Measurements from ENCODE around the gene CUEDC1.
A peak's percentile ranks its signal among the peaks of the same experiment; 100 is the strongest.

Gene CUEDC1, protein sequence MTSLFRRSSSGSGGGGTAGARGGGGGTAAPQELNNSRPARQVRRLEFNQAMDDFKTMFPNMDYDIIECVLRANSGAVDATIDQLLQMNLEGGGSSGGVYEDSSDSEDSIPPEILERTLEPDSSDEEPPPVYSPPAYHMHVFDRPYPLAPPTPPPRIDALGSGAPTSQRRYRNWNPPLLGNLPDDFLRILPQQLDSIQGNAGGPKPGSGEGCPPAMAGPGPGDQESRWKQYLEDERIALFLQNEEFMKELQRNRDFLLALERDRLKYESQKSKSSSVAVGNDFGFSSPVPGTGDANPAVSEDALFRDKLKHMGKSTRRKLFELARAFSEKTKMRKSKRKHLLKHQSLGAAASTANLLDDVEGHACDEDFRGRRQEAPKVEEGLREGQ
- total RNA-seq = 0.13 to 1.6 (median 0.52) reads per million in 9 experiments

DNA sequence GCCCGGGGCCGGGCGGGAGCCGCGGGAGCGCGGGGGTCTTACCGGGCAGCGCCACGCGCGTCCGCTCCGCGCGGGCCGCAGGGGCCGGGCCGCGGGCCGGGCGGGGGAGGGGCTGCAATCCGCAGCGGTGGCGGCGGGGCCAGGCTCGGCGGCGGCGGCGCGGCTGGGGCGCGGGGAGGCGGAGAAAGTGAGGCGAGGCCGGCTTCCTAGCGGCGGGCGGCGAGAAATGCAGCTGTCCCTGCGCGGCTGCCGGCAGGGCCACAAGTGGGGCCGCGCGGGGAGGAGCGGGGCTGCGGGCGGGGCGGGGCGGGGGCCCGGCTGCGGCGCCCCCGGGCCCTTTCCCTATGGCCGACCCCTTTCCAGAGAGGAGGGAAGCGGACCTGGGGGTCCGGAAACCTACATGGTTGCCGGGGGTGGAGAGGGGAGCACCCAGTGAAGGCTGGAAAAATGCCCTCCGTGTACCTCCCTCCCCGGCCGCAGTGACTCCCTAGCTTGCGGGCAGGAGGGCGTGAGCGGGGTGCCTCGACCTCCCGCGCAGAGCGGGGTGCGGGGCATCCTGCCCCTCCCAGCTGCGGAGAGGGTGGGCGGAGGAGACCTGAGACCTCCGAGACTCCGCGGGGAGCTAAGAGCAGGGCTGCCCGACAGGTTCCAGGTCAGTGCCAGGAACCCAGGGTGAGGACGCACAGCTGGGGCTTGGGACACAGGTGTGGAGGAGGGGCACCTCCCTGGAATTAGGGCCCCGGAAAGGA lies at the start of gene CUEDC1:
Gene CUEDC1 (minus strand): TSS at position 230 of the 749 bp plus-strand sequence. CDS start 69,848 bp downstream, outside the sequence.
- ATAC-seq (replicated peaks) = peak; percentile 72
- peak within 1 kb of the TSS; percentile 80 to 86 for H3K4me3 Mint-ChIP-seq
- peaks cover 10% of the 10 kb centered on the region for H3K36me3 Mint-ChIP-seq (ENCODE audit: insufficient read depth)
- no peaks in the 10 kb centered on the region for H3K9me3 Mint-ChIP-seq
- H3K27me3 Mint-ChIP-seq = peaks cover 21 to 35% of the 10 kb centered on the region in 2 donors
- H3K27ac Mint-ChIP-seq = peak within 1 kb of the TSS; percentile 22 to 59
- H3K4me1 Mint-ChIP-seq (ENCODE audit: low read depth in 2 of 2) = peaks cover 27 to 30% of the 10 kb centered on the region in 2 donors
- DNase-seq = peak; percentile 51 to 59 (median 53)

DNA sequence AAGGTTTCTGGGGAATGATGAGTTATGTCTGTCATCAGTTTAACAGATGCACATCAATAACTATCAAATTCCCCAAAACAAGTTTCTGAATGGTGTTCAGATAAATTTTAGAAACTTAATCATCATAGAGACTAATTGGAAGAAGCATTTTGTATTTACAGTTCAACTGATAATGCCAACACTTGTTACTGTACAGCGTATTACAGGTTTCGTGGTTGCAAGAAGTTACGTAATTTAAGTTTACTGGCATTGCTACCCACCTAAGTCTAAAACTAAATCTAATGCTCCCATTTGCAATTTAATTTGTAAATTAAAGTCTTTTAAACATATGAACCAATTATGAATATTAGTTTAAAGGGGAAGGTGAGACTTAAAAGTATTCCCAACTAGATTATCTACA lies 48.8 kb upstream of the CUEDC1 start:
- Mint-ChIP-seq H3K4me3 (peak overlapping the region in 1 of 2 donors; percentile 41), H3K36me3 (ENCODE audit: insufficient read depth) (peaks cover 84% of the 10 kb centered on the region), H3K27ac (peak overlapping the region; percentile 35 to 98), H3K27me3 (no peaks in the 10 kb centered on the region), H3K9me3 (no peaks in the 10 kb centered on the region), H3K4me1 (ENCODE audit: low read depth in 2 of 2) (peaks cover 36 to 50% of the 10 kb centered on the region in 2 donors)
- no peak for ATAC-seq (replicated peaks)
- no peak for DNase-seq

DNA sequence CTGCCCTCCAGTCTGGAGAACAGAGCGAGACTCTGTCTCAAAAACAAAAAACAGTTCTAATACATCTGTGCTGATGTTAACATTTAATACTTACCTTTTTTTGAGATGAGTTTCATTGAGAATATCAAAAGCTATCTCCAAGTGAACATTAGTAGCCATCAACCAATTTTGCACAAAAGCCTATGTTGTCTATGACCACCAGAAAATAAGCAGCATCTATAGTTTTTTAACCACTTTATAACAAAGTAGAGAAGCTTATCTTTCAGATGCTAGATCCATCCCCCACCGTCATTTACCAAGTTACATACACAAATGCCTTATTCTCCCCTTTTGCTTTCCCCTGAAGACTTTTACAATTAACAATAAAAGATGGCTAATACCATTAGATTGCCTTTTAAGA lies 47.8 kb upstream of the CUEDC1 start:
- peaks cover 36 to 49% of the 10 kb centered on the region in 2 donors for H3K4me1 Mint-ChIP-seq (ENCODE audit: low read depth in 2 of 2)
- H3K4me3 Mint-ChIP-seq = no peak overlapping the region
- DNase-seq (no peak), ATAC-seq (replicated peaks) (no peak)
- peak overlapping the region in 1 of 2 donors; percentile 68 for H3K27ac Mint-ChIP-seq
- peaks cover 86% of the 10 kb centered on the region for H3K36me3 Mint-ChIP-seq (ENCODE audit: insufficient read depth)
- no peaks in the 10 kb centered on the region for H3K27me3 Mint-ChIP-seq
- no peaks in the 10 kb centered on the region for H3K9me3 Mint-ChIP-seq

DNA sequence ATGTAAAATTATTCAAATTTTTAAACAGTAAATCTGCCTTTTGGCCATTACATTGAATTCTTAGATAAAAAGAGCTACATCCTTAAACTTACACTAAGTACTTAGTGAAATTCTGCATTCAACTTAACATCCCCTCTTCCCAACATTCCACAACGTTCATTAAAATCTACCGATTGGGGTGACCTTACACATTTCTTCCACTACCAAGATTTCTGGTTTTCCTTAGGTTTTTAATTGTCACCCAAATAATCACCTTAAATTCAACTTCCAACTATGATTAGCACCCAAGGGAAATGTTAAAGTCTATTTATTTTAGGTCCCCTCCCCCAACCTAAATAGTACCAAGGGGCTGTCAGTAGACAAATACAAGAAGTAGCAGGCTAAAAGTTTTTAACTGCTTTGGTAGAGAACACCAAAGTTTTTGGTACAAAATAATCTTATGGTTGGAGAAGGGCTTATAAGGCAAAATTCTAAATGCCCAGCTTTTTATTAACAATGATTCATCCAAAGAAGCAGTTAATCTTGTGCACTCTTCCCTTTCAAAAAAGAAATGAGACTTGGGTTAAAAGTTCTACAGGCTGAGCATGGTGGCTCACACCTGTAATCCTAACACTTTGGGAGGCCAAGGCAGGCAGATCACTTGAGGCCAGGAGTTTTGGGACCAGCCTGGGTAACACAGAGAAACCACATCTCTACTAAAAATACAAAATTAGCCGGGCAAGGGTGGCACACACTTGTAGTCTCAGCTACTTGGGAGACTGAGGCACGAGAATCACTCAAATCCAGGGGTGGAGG lies 47.1 kb upstream of the CUEDC1 start:
- H3K36me3 Mint-ChIP-seq (ENCODE audit: insufficient read depth) = peaks cover 80% of the 10 kb centered on the region
- H3K4me3 Mint-ChIP-seq = no peak overlapping the region
- DNase-seq (no peak), ATAC-seq (replicated peaks) (no peak)
- peaks cover 32 to 44% of the 10 kb centered on the region in 2 donors for H3K4me1 Mint-ChIP-seq (ENCODE audit: low read depth in 2 of 2)
- H3K9me3 Mint-ChIP-seq = no peaks in the 10 kb centered on the region
- no peaks in the 10 kb centered on the region for H3K27me3 Mint-ChIP-seq
- peak overlapping the region; percentile 44 to 68 for H3K27ac Mint-ChIP-seq

DNA sequence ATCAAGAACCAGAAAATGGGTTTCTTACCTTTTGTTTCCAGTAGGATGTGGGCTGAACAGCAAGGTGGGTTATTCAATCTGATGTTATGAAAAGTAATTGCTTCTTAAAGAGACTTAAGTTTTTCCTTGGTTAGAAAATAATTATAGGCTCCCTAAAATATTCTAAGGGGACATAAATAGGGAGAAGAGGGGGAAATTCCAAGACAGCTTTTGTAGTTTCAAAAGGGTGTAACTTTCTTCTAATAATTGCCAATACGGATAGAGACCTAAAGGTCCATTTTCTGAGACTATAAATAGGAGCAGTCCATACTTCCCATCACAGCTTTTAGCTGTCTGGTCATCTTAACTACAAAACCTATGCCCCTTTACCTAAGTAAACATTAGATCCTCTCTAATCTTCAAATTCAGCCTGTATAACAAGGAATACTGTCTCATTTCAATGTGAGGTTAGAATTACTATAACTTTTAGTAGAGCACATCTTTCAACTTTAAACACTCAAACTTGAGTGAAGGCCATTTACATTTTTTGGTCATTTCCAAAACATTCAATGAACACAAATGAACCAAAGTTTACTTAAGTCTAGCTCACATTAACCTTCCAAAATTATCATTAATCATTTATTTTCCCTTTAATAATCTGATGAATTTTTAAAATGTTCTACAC lies 46.4 kb upstream of the CUEDC1 start:
- peaks cover 75% of the 10 kb centered on the region for H3K36me3 Mint-ChIP-seq (ENCODE audit: insufficient read depth)
- peak overlapping the region; percentile 44 to 68 for H3K27ac Mint-ChIP-seq
- ATAC-seq (replicated peaks) (no peak), DNase-seq (no peak)
- no peaks in the 10 kb centered on the region for H3K27me3 Mint-ChIP-seq
- no peak overlapping the region for H3K4me3 Mint-ChIP-seq
- H3K9me3 Mint-ChIP-seq = no peaks in the 10 kb centered on the region
- peaks cover 27 to 41% of the 10 kb centered on the region in 2 donors for H3K4me1 Mint-ChIP-seq (ENCODE audit: low read depth in 2 of 2)

DNA sequence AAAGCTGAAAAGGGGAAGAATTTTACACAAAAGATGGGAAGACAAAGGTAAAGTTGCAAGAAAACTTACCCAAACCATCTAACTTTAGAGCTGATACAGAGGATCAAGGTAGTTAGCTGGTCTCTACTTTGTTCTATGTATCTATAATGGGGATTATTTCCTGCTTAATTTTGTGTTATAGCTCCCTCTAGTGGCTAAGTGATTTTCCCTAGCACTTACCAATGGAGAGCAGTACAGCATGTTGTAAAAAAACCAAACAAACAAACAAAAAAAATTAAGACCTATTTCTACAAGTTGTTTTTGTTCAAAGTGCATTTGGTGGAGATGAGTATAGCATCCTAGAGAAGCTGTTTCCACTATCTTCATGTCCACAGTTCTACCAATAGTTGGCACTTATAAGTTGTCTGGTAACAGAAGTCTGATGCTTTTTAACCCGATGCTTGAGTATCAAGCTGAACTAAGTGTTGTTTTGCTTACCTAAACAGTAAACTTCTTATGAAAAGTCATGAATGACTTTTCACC lies 44.3 kb upstream of the CUEDC1 start:
- no peaks in the 10 kb centered on the region for H3K9me3 Mint-ChIP-seq
- H3K36me3 Mint-ChIP-seq (ENCODE audit: insufficient read depth) = peaks cover 55% of the 10 kb centered on the region
- no peaks in the 10 kb centered on the region for H3K27me3 Mint-ChIP-seq
- peaks cover 14 to 28% of the 10 kb centered on the region in 2 donors for H3K4me1 Mint-ChIP-seq (ENCODE audit: low read depth in 2 of 2)
- ATAC-seq (replicated peaks) (peak; percentile 84), DNase-seq (peak in 2 of 3 experiments; percentile 21 to 31)
- H3K27ac Mint-ChIP-seq = no peak overlapping the region
- no peak overlapping the region for H3K4me3 Mint-ChIP-seq

DNA sequence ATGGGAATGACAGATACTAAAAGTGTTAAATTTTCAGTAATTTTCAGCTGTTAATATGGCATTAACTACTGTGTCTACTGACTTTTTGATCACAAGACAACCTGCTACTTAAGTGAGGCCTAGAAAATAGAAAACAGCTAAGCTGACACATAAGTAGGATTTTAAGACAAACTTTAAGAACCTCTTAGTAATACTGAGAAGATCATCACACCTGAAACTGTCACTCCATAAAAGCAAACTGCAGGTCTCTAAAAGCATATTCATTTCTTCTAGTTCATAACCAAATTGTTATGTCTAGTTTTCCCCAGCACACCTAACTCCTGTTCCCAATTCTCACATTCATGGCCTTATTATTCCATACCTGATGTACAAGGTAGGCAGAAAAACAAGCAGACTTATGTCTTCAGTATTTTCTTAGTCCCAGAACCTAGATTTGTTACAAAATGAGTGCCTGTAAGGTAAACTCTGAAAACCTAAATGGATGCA lies 43.8 kb upstream of the CUEDC1 start:
- no peak for ATAC-seq (replicated peaks)
- Mint-ChIP-seq H3K4me1 (ENCODE audit: low read depth in 2 of 2) (peaks cover 14 to 33% of the 10 kb centered on the region in 2 donors), H3K27me3 (no peaks in the 10 kb centered on the region), H3K4me3 (no peak overlapping the region), H3K36me3 (ENCODE audit: insufficient read depth) (peaks cover 50% of the 10 kb centered on the region), H3K9me3 (no peaks in the 10 kb centered on the region), H3K27ac (no peak overlapping the region)
- DNase-seq = no peak

DNA sequence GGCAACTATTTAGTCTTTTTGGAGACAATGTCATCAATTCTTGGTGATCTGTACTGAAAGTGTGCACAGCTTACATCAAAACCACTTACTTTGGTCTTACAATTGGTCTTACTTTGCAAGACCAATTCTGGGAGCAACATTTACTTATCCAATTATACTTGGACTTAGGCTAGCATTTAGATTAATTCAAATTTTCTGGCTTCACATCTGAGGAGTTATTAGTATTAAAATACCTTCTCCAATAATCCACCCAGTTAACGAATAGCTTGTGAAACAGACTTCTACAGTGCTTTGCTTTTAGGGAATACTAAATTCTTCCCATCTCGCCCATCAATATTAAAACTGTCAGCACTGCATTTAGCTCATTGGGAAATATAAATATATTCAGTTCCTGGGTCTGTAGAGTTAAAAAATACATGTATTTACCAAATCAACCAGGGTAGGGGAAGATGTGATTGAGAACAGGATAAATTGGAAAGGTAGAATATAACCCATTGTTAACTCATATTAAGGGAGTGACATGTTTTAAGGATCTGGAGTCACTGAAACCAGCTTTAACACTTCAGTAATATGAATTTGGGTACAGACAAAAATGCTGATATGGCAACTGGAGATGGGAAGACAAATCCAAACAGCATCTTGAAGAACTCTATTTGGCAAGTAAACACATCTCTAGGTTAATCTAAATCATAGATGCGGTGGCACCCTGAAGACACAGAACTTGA lies 42.0 kb upstream of the CUEDC1 start:
- no peak overlapping the region for H3K4me3 Mint-ChIP-seq
- H3K36me3 Mint-ChIP-seq (ENCODE audit: insufficient read depth) = peaks cover 32% of the 10 kb centered on the region
- H3K27me3 Mint-ChIP-seq = no peaks in the 10 kb centered on the region
- no peak for ATAC-seq (replicated peaks)
- H3K4me1 Mint-ChIP-seq (ENCODE audit: low read depth in 2 of 2) = peaks cover 15 to 25% of the 10 kb centered on the region in 2 donors
- peak overlapping the region in 1 of 2 donors; percentile 7 for H3K27ac Mint-ChIP-seq
- DNase-seq = no peak
- no peaks in the 10 kb centered on the region for H3K9me3 Mint-ChIP-seq

DNA sequence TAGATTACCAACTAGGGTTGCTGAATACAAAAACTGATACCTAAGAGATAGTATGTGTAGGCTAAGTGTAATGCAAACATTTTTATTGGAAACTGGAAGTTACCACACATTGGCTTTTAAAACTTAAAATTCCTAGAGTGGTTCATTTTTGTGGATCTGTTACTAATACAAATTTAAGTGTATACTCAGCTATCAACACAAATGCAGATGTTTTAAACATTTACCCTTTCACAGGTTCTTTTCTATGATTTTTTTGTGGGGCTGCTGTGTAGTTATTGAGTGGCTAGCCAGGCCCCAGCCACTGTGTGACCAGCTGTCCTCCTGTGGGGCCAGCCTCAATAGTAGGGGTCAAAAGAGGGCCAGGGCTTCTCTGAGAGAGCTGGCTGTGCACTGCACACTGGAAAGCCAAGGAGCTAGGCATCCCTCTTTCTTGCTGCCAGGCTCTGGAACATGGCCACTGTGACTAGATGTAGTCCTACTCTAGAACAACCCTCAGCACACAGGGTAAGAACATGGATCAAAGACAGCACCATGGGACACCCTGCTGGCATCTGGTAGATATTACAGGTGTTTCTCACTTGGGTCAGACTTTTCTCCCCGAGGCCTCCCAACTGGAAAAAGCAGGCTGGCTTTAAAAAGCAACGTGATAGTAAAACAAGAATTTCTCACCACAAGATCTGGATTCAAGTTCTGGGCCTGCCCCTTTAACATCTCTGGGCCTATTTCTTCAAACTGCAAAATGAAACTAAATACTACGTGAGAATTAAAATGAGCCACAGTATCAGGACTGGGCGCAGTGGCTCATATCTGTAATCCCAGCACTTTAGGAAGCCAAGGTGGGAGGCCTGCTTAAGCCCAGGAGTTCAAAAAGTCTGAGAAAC lies 40.1 kb upstream of the CUEDC1 start:
- ATAC-seq (replicated peaks) (peak; percentile 87), DNase-seq (peak; percentile 44 to 55 (median 45))
- Mint-ChIP-seq H3K9me3 (no peaks in the 10 kb centered on the region), H3K27me3 (no peaks in the 10 kb centered on the region), H3K27ac (peak overlapping the region; percentile 84 to 89), H3K4me1 (ENCODE audit: low read depth in 2 of 2) (peaks cover 15 to 23% of the 10 kb centered on the region in 2 donors), H3K36me3 (ENCODE audit: insufficient read depth) (peaks cover 14% of the 10 kb centered on the region), H3K4me3 (peak overlapping the region; percentile 18 to 41)

DNA sequence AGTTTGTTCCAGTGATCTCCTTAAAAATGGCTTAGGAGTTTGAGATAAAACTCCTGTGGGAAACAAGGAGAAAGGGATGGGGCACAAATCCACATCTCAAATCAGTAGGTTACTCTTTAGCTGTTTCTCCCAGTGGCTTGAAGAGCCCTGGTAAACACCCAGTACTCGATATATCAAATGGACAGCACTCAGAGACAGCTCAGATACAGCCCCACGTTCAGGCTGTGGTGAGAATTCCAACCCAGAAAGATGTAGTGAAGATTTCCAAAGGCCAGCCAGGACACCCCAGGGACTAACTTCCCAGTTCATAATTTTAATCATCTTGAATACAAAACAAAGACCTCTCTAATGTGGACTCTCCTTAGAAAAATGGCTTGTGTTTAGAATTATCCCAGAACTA lies 39.2 kb upstream of the CUEDC1 start:
- H3K27ac Mint-ChIP-seq = peak overlapping the region in 1 of 2 donors; percentile 58
- no peak for ATAC-seq (replicated peaks)

More for the DNA sequence above, 39.2 kb upstream of the CUEDC1 start:
- H3K9me3 Mint-ChIP-seq = no peaks in the 10 kb centered on the region
- H3K4me1 Mint-ChIP-seq (ENCODE audit: low read depth in 2 of 2) = peaks cover 15 to 23% of the 10 kb centered on the region in 2 donors
- no peak for DNase-seq
- peaks cover 8% of the 10 kb centered on the region for H3K36me3 Mint-ChIP-seq (ENCODE audit: insufficient read depth)
- H3K27me3 Mint-ChIP-seq = no peaks in the 10 kb centered on the region
- no peak overlapping the region for H3K4me3 Mint-ChIP-seq

Data from effector memory CD8-positive, alpha-beta T cell (primary cell).